Activated CD8-positive, alpha-beta T cell treated with anti-CD3 and anti-CD28 coated beads for 36 hours (primary cell): Measurements from ENCODE around the gene MEGF11. TPM values are rescaled to one million over a fixed set of nuclear protein-coding genes. Genes with fewer than 3 reads are reported as not detected.

ENCODE experiments used
- ATAC-seq: fragments of 200-7000 bp; cut with Tn5 transposase; one replicate; pipeline ENCODE4 v1.10.0; 2021; ENCODE audit warnings: mild to moderate bottlenecking, moderate library complexity
- CTCF ChIA-PET: fragments of 350-600 bp; sonication (Branson Sonifier 250); formaldehyde crosslinking; loops from one replicate; lab custom pipeline; 2021; ENCODE audit warnings: antibody characterized with exemption; lab: Charles Lee
- POLR2A ChIA-PET: fragments of 350-600 bp; sonication (Branson Sonifier 250); formaldehyde crosslinking; loops from one replicate; lab custom pipeline; 2021; ENCODE audit warnings: antibody characterized with exemption; lab: Charles Lee
- DNase-seq: peaks from one replicate; pipeline ENCODE4 v3.0.0-alpha.2; 2020
- H3K27ac Mint-ChIP-seq: one replicate; pipeline ENCODE4 v1.8.0; 2021; ENCODE audit warnings: mild to moderate bottlenecking, mixed read lengths
- H3K27me3 Mint-ChIP-seq: one replicate; pipeline ENCODE4 v1.8.0; 2021; ENCODE audit warnings: mixed read lengths
- H3K36me3 Mint-ChIP-seq: one replicate; pipeline ENCODE4 v1.8.0; 2021; ENCODE audit warnings: low read depth, mixed read lengths
- H3K4me1 Mint-ChIP-seq: one replicate; pipeline ENCODE4 v1.8.0; 2021; ENCODE audit warnings: low read depth, mixed read lengths
- H3K4me3 Mint-ChIP-seq: one replicate; pipeline ENCODE4 v1.8.0; 2021; ENCODE audit warnings: mild to moderate bottlenecking, moderate library complexity, mixed read lengths
- H3K9me3 Mint-ChIP-seq: one replicate; pipeline ENCODE4 v1.8.0; 2021; ENCODE audit warnings: mixed read lengths
- CTCF ChIP-seq: fragments of 200-600 bp; IDR thresholded peaks from one replicate; pipeline ENCODE4 v1.8.0; 2022; ENCODE audit warnings: antibody characterized with exemption, mild to moderate bottlenecking
- intact Hi-C: fragments of 100-400 bp; cut with micrococcal nuclease; formaldehyde crosslinking; loops from one replicate; pipeline ENCODE4 v1.10.0; 2022
- total RNA-seq, 2 experiments: library from RNA; stranded (reverse); gene quantifications; one replicate each; pipeline ENCODE4 v1.2.3, GENCODE V29; 2021

MEGF11 gene
- total RNA-seq, 2 experiments from 2014 or later: not detected

GRCh38 chr15:66128116-66128680 lies 125.4 kb downstream of the MEGF11 start:
- no peak overlapping the region for H3K27ac Mint-ChIP-seq
- ChIA-PET CTCF (no interaction called here), POLR2A (no interaction called here)
- intact Hi-C loops: no loop called here
- DNase-seq: no peak
- H3K4me1 Mint-ChIP-seq: no peaks in the 10 kb centered on the region
- TF ChIP-seq CTCF: no peak
- no peaks in the 10 kb centered on the region for H3K36me3 Mint-ChIP-seq
- H3K27me3 Mint-ChIP-seq: peaks cover 5% of the 10 kb centered on the region
- H3K9me3 Mint-ChIP-seq: no peaks in the 10 kb centered on the region
- H3K4me3 Mint-ChIP-seq: no peak overlapping the region
- no peak for ATAC-seq

- intact Hi-C loops: no loop called here
- Mint-ChIP-seq H3K9me3 (no peaks in the 10 kb centered on the region), H3K27me3 (peaks cover 8% of the 10 kb centered on the region)
Measured at GRCh38 chr15:66126456-66126855, 127.1 kb downstream of the MEGF11 start.

GRCh38 chr15:66126031-66126441 lies 127.5 kb downstream of the MEGF11 start:
- no peak for ATAC-seq
- no peaks in the 10 kb centered on the region for H3K4me1 Mint-ChIP-seq
- H3K9me3 Mint-ChIP-seq: no peaks in the 10 kb centered on the region
- no peak for DNase-seq
- no peaks in the 10 kb centered on the region for H3K36me3 Mint-ChIP-seq
- TF ChIP-seq CTCF: no peak
- intact Hi-C loops: no loop called here
- H3K27ac Mint-ChIP-seq: no peak overlapping the region
- H3K4me3 Mint-ChIP-seq: no peak overlapping the region
- H3K27me3 Mint-ChIP-seq: peaks cover 8% of the 10 kb centered on the region
- ChIA-PET CTCF (no interaction called here), POLR2A (no interaction called here)

More at GRCh38 chr15:66126456-66126855, 127.1 kb downstream of the MEGF11 start:
- Mint-ChIP-seq H3K36me3 (no peaks in the 10 kb centered on the region), H3K27ac (no peak overlapping the region), H3K4me1 (no peaks in the 10 kb centered on the region), H3K4me3 (no peak overlapping the region)
- TF ChIP-seq CTCF: no peak
- CTCF ChIA-PET: no interaction called here
- DNase-seq (no peak), ATAC-seq (no peak)
- POLR2A ChIA-PET: no interaction called here

- ATAC-seq (no peak), DNase-seq (no peak)
- Mint-ChIP-seq H3K4me1 (no peaks in the 10 kb centered on the region), H3K36me3 (no peaks in the 10 kb centered on the region), H3K27ac (no peak overlapping the region), H3K9me3 (no peaks in the 10 kb centered on the region), H3K4me3 (no peak overlapping the region), H3K27me3 (peaks cover 8% of the 10 kb centered on the region)
- no peak for TF ChIP-seq CTCF
- intact Hi-C loops: no loop called here
- CTCF ChIA-PET: no interaction called here
- POLR2A ChIA-PET: no interaction called here
Measured at GRCh38 chr15:66124651-66125050, 128.9 kb downstream of the MEGF11 start.

- ATAC-seq: no peak
- Mint-ChIP-seq H3K36me3 (no peaks in the 10 kb centered on the region), H3K27ac (no peak overlapping the region), H3K4me1 (no peaks in the 10 kb centered on the region), H3K27me3 (peaks cover 8% of the 10 kb centered on the region), H3K9me3 (no peaks in the 10 kb centered on the region), H3K4me3 (no peak overlapping the region)
- no peak for DNase-seq
- intact Hi-C loops: no loop called here
- TF ChIP-seq CTCF: no peak
- POLR2A ChIA-PET: no interaction called here
- CTCF ChIA-PET: no interaction called here
Measured at GRCh38 chr15:66123799-66124198, 129.8 kb downstream of the MEGF11 start.
